C4-2B (cell line): ENCODE measurements around the gene PHYHIPL.
"Not testable (repeated sequence)": the region's sequence is repeated elsewhere in the genome, so short reads cannot be mapped to it uniquely, and the experiment has no call there.

Experiments
- CTCF ChIP-seq: fragments of 450-650 bp; conservative IDR thresholded peaks from 2 replicates; pipeline ENCODE4 v1.5.1; 2017; ENCODE audit warnings: mild to moderate bottlenecking
- ZFX ChIP-seq: fragments of 450-650 bp; IDR thresholded peaks from 2 replicates; pipeline ENCODE4 v1.6.1; 2017

- not testable (repeated sequence) for TF ChIP-seq CTCF, ZFX
These were observed 62.7 kb downstream of the PHYHIPL start for GRCh38 chr10:59239108-59239507.
